NCI-H2196 treated with DMSO at 0.1 percent for 48 hours (cell line): ENCODE data around the gene LAMC2.
A peak's percentile ranks its signal among the peaks of the same experiment; 100 is the strongest.
"Not testable (repeated sequence)": the region's sequence is repeated elsewhere in the genome, so short reads cannot be mapped to it uniquely, and the experiment has no call there.

Experiments
- DNase-seq: peaks from one replicate; lab custom pipeline; 2025; ENCODE audit not compliant: unreplicated experiment; lab: John Stamatoyannopoulos, UW

LAMC2 gene

DNA sequence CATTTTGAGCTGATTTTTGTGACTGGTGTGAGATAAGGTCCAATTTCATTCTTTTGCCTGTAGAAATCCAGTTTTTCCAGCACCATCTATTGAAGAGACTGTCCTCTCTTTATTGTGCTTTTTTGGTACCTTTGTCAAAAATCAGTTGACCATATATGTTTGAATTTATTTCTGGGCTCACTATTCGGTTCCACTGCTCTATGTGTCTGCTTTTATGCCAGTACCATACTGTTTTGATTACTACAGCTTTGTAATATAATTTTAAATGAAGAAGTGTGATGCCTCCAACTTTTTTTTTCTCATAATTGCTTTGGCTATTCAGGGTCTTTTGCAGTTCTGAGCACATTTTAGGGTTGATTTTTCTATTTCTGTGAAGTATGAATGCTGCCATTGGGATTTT is 69.0 kb downstream of the LAMC2 start:
- DNase-seq, result no peak

DNA sequence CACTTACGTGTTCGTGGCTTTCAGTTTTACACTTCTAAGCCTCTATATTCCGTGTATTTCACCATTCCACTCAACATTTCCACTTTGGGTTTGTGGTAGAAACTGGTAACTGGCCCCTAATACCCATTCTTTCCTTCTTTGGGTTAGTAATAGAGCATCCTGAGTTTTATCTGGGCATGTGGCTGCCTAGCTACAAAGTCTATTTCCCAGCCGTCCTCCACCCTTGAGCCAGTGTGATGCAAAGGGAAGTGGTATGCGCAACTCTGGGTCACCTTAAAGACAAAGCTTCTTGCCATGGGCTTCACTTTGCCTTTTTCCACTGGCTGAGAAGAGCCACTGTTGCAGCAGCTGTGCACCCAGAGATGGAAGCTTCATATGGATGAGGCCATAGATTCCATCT is 73.9 kb downstream of the LAMC2 start:
- DNase-seq, result no peak

- DNase-seq, result no peak
Measured at GRCh38 chr1:183262628-183263200, 76.7 kb downstream of the LAMC2 start.

GRCh38 chr1:183263886-183264602 is 78.0 kb downstream of the LAMC2 start:
- DNase-seq, result no peak

DNA sequence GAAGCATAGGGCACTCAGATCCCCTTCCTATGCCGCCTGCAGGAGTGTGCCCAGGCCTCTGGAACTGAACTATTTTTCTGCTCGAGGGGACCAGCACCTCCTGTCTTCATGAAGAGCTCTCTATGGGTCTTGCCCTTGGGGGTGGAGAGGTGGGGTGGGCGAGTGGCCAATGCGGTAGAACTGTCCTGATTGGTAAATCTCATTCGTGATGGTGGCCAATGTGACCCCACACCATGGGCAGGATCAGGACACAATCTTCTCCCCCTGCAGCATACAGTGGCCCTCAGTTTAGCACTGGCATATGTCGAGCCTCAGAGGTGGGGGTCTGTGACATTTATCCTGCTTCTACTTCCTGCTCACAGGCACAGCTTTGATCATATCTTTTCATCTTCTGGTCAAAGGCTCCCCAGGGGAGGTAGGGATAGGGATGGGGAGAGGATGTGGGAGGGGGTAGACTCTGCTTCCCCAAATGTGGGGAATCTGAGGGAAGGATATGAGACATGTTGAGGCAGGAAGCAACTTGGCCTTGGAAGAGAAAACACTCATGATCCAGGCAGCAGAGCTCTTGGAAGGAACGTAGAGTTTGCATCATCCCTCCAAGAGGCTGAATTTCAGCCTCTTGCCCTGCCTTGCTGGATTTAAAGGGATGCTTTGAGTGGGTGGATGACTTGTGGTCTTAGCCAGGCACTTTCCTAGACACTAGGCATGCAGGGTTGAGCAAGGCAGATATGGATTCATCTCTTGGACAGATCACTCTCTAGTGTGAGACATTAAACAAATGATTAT is 81.8 kb downstream of the LAMC2 start:
- no peak for DNase-seq

- no peak for DNase-seq
Measured at GRCh38 chr1:183270541-183271141, 84.6 kb downstream of the LAMC2 start.

GRCh38 chr1:183272390-183272848 is 86.4 kb downstream of the LAMC2 start:
- DNase-seq, result no peak

- DNase-seq, result no peak
Measured at GRCh38 chr1:183273300-183273699, 87.2 kb downstream of the LAMC2 start.

- not testable (repeated sequence) for DNase-seq
Measured at GRCh38 chr1:183273984-183274383, 87.9 kb downstream of the LAMC2 start.

DNA sequence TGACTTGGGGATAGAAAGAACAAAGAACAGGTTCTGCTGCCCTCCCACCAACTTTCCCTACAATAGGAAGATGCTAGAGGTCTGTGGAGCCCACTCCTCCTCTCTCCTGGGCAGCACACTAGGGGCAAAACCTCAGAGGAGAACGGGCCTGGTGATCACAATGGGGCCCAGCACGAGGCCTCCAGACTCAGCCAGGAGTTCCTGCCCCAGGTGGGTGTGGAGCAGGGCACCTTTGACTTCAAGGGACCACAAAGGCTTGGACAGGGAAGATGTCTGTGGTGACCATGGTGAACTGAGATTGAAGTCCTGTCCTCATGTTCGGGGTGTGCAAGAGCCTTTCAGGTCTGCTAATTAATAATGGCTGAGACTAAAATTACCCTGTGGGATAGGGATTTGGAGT is 88.8 kb downstream of the LAMC2 start:
- no peak for DNase-seq

GRCh38 chr1:183275322-183275721 is 89.3 kb downstream of the LAMC2 start:
- DNase-seq, result no peak

DNA sequence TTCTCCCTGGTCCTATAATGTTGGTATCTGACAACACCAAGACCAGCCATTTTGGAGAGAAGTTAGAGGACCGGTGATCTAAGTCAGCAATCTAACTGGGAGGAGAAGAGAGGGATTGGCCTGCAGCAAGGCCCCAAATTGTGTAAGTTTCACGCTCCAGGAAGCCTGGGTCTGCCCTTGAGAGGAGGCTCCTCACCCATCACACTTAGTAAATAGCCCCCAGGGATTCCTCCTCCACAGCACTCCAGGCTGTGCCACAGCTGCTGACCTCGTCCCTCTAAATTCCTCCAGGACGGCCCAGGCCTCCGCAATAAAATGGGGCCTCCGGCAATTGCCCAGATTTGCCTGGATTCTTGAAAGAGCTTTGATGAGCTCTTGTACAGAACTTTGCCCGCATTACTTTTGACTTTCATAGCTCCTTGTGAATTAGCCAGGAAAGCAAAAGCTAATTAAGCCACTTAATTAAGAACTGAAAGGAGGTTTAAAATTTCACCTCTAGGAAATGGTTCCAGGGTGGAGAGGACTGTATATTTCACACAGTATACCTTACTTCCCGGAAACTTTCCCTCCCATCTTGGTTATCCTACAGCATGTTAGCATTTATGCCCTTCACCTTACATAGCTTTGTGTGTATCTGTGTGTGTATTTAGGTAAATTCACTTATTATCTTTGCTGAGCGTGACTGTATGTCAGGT is 90.5 kb downstream of the LAMC2 start:
- DNase-seq, result no peak

GRCh38 chr1:183277821-183278738 is 92.0 kb downstream of the LAMC2 start:
- DNase-seq, result no peak

GRCh38 chr1:183278739-183279591 is 92.9 kb downstream of the LAMC2 start:
- no peak for DNase-seq

GRCh38 chr1:183279835-183280234 is 93.8 kb downstream of the LAMC2 start:
- no peak for DNase-seq

- DNase-seq, result no peak
Measured at GRCh38 chr1:183281039-183281438, 95.0 kb downstream of the LAMC2 start.

- peak; percentile 57 for DNase-seq
Measured at GRCh38 chr1:183281553-183282091, 95.6 kb downstream of the LAMC2 start.

DNA sequence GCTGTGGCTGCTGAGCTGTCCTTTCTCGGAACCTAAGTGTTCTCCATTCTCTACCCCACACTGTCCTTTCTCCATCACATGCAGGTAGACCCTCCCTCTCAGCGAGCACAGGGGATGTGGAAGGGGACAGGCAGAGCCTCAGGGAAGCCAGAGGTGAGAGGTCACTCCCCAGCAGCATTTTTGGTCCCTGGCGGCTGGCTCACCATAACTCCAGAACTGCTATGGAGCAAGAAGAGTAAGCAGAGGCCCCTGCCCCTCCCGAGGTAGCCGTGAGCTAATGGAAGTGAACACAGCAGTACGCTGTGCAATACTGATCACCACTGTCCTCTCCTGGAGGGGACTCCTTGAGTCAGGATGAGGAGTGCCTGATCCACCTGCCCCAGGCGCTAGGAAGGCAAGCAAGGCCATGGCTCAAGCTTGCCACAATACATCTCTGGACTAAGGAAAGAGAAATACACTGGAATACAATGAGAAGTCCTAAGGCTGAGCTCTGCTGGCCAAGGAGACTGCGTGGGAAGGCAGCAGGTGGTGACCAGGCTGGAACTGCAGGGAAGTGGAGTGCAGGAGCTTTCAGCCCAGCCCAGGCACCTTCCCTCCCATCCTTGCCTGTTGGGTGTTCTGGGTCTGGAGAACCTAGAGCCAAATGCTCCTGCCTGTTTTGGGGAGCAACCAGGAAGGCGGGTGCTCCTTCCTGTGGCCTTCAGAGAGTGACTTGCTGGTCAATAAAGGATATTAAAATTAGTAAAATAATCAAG is 96.2 kb downstream of the LAMC2 start:
- no peak for DNase-seq
